ENCODE measurements around the gene MFAP2.
A peak's percentile ranks its signal among the peaks of the same experiment; 100 is the strongest.

The MFAP2 gene

GRCh38 chr1:16980473-16981268, at the start of gene MFAP2:
MFAP2 (minus strand) TSS chr1:16980620; CDS start chr1:16978273, 2,347 bp downstream.
- Histone ChIP-seq H3K27ac (ENCODE audit: extremely low read depth, low read depth, low read length) (peak within 1 kb of the TSS; percentile 31; the same call in 1 of the 2 replicates), H3K4me1 (ENCODE audit: control insufficient read depth, insufficient read depth, low read length) (no peaks in the 10 kb centered on the region), H3K36me3 (ENCODE audit: control insufficient read depth in 2 of 2, insufficient read depth in 1 of 2, low read length in 2 of 2) (peaks cover 0 to 9% of the 10 kb centered on the region in 2 experiments; a peak in 2 of 3 replicates), H3K9me3 (ENCODE audit: control insufficient read depth, insufficient read depth, low read depth, low read length) (no peaks in the 10 kb centered on the region), H3K4me3 (ENCODE audit: low read depth, low read length) (peak within 1 kb of the TSS; percentile 67)
- ChIA-PET CTCF (interaction anchor here (0.7 to 1.8 kb wide), 4 partner anchors 15 to 65 kb away, joined by 3 to 6 read pairs (median 4); no protein-coding TSS in a partner anchor), POLR2A (interaction anchor here (1.0 to 5.3 kb wide), 4 partner anchors 9 to 22 kb away, joined by 3 to 23 read pairs (median 4); no protein-coding TSS in a partner anchor)
- TF ChIP-seq ZNF629 (tag by site-specific recombination; IDR thresholded peaks at IDR 0.05) (no peak), ELK4 (IDR thresholded peaks at IDR 0.05; ENCODE audit: borderline replicate concordance, low read depth, low read length) (no peak), ZNF544 (tag by site-specific recombination; IDR thresholded peaks at IDR 0.05) (no peak), PATZ1 (tag by site-specific recombination; IDR thresholded peaks at IDR 0.05) (no peak; the same call in 1 of the 2 replicates), ZNF473 (tag by site-specific recombination; IDR thresholded peaks at IDR 0.05) (no peak), ZNF561 (tag by site-specific recombination; IDR thresholded peaks at IDR 0.05; ENCODE audit: borderline replicate concordance) (no peak), ZNF768 (tag by site-specific recombination; IDR thresholded peaks at IDR 0.05) (no peak), ZBTB8A (tag by site-specific recombination; IDR thresholded peaks at IDR 0.05) (peak; percentile 11; the same call in 1 of the 2 replicates), ZNF214 (tag by site-specific recombination; IDR thresholded peaks at IDR 0.05; ENCODE audit: borderline replicate concordance) (no peak), ZNF692 (tag by site-specific recombination; IDR thresholded peaks at IDR 0.05) (peak; percentile 74), ZNF514 (tag by site-specific recombination; IDR thresholded peaks at IDR 0.05) (no peak), HIC1 (tag by site-specific recombination; IDR thresholded peaks at IDR 0.05) (0 out of 2 replicates have a peak, but pooled peaks have one; percentile 51), ZFP69B (tag by site-specific recombination; IDR thresholded peaks at IDR 0.05) (peak; percentile 49; the same call in 1 of the 2 replicates), ZNF148 (tag by site-specific recombination; IDR thresholded peaks at IDR 0.05; ENCODE audit: borderline replicate concordance) (no peak), PRDM1 (tag by site-specific recombination; IDR thresholded peaks at IDR 0.05) (no peak), ZNF510 (tag by site-specific recombination; IDR thresholded peaks at IDR 0.05; ENCODE audit: insufficient replicate concordance) (no peak), ZNF18 (tag by site-specific recombination; IDR thresholded peaks at IDR 0.05) (no peak), SCRT2 (tag by site-specific recombination; IDR thresholded peaks at IDR 0.05) (no peak), ZSCAN4 (tag by site-specific recombination; IDR thresholded peaks at IDR 0.05) (no peak), ZNF580 (tag by site-specific recombination; IDR thresholded peaks at IDR 0.05) (peak; percentile 87; the same call in 1 of the 2 replicates), ZNF488 (tag by site-specific recombination; IDR thresholded peaks at IDR 0.05) (no peak), YY1 (tag by site-specific recombination; IDR thresholded peaks at IDR 0.05) (no peak)

Data from HEK293 (cell line).